K562 (cell line): Measurements from ENCODE around the gene C19orf47. TPM values are rescaled to one million over a fixed set of nuclear protein-coding genes. Genes with fewer than 3 reads are reported as not detected.

Experiments used
- BRD9 ChIP-seq: fragments of 450-650 bp; IDR thresholded peaks from 2 replicates; pipeline ENCODE4 v1.6.1; 2018; ENCODE audit warnings: low read depth; ENCODE audit not compliant: partially characterized antibody
- MGA ChIP-seq: fragments of 450-650 bp; IDR thresholded peaks from 2 replicates; pipeline ENCODE4 v1.6.1; 2016; ENCODE audit warnings: mild to moderate bottlenecking, moderate library complexity
- NFE2 ChIP-seq: IDR thresholded peaks from 2 replicates; pipeline ENCODE4 v1.6.1; 2014; ENCODE audit warnings: antibody characterized with exemption, low read depth
- NFE2L1 ChIP-seq: fragments of 450-650 bp; IDR thresholded peaks from 2 replicates; pipeline ENCODE4 v1.6.1; 2016; ENCODE audit warnings: missing genetic modification characterization, low read depth, mild to moderate bottlenecking, missing compliant biosample characterization, moderate library complexity, borderline replicate concordance
- PKNOX1 ChIP-seq: fragments of 450-650 bp; IDR thresholded peaks from 2 replicates; pipeline ENCODE4 v1.6.1; 2016
- SMAD1 ChIP-seq: fragments of 150-350 bp; IDR thresholded peaks from 2 replicates; pipeline ENCODE4 v1.6.1; 2014; ENCODE audit warnings: low read length, low read depth; ENCODE audit not compliant: partially characterized antibody
- SMARCB1 ChIP-seq: IDR thresholded peaks from 2 replicates; pipeline ENCODE4 v1.6.1; 2011; ENCODE audit warnings: improper control_type of control experiment, low read depth; ENCODE audit not compliant: insufficient read length
- SMC3 ChIP-seq: conservative IDR thresholded peaks from 2 replicates; pipeline ENCODE4 v1.6.1; 2011; ENCODE audit warnings: low read depth, low read length, improper control_type of control experiment; ENCODE audit not compliant: insufficient read depth
- TSHZ1 ChIP-seq: fragments of 250-450 bp; sonication (Bioruptor Pico); IDR thresholded peaks from 2 replicates; pipeline ENCODE4 v1.4.0; 2020; ENCODE audit warnings: mild to moderate bottlenecking, moderate library complexity
- polyA plus RNA-seq, 8 experiments: library from polyadenylated mRNA; depleted of rRNA in 4 of 8; stranded (reverse) in 5 of 8; unstranded in 3 of 8; fragments of >200 nt; fragmentation: Nextera tagmentation in 2 of 8; fragmentation: Illumina TruSeq in 1 of 8; extraction: Ambion mirVana in 2 of 8; extraction: Trizol in 1 of 8; gene quantifications; 2 replicates each; pipeline versions ENCODE4 v1.2.1 to v1.2.3, GENCODE V29; 2011 to 2014; ENCODE audit warnings: inconsistent platforms in 1 of 8, missing spikeins in 1 of 8
- total RNA-seq, 7 experiments: library from RNA; depleted of rRNA in 6 of 7; stranded (reverse); fragments of >200 nt in 6 of 7; fragmentation: Illumina TruSeq in 2 of 7; extraction: Trizol in 2 of 7; gene quantifications; 2 replicates each; pipeline versions ENCODE4 v1.2.1 to v1.2.3, GENCODE V29; 2011 to 2021; ENCODE audit warnings: low replicate concordance in 1 of 7

C19orf47 gene
- total and polyA plus RNA-seq, 9 of the 15 experiments (the other 6 are each of a cell fraction or from before 2014, with no cell fraction given) = 0.08 to 26.1 (median 14.7) TPM

- TF ChIP-seq TSHZ1 (CRISPR knock-in tag) (no peak), SMARCB1 (no peak), MGA (no peak), NFE2 (peak; percentile 89), PKNOX1 (peak; percentile 46), BRD9 (no peak), SMAD1 (no peak), NFE2L1 (tag) (peak; percentile 58; the same call in 1 of the 2 replicates), SMC3 (no peak)
Measured at GRCh38 chr19:40366697-40367561, 18.7 kb upstream of the C19orf47 start (continued).
